Lung (tissue), 12 donors: ENCODE data around the gene CEBPZ. TPM values are rescaled to one million over a fixed set of nuclear protein-coding genes. Genes with fewer than 3 reads are reported as not detected.

Experiments used
- ATAC-seq: fragments of 200-7000 bp; cut with Tn5 transposase; one replicate; pipeline ENCODE4 v1.9.1; 2020; ENCODE audit warnings: moderate number of reproducible peaks; ENCODE audit not compliant: insufficient read depth, low FRiP score
- DNase-seq, 3 donors: peaks; one replicate each; pipeline ENCODE4 v3.0.0-alpha.2; 2013 to 2017
- H3K27ac ChIP-seq, 2 donors: one replicate each; pipeline ENCODE4 v1.5.1; 2013; ENCODE audit warnings: mild to moderate bottlenecking in 2 of 2, moderate library complexity in 2 of 2, control low read depth in 1 of 2, inconsistent platforms in 1 of 2, low read depth in 1 of 2, low read length in 1 of 2
- H3K27me3 ChIP-seq, 3 donors: one replicate each; pipeline ENCODE4 v1.5.1; 2013; ENCODE audit warnings: low read length in 2 of 3; ENCODE audit not compliant: control insufficient read depth in 3 of 3, insufficient read depth in 3 of 3
- H3K36me3 ChIP-seq, 4 donors: one replicate each; pipeline ENCODE4 v1.5.1; 2013; ENCODE audit warnings: low read length in 4 of 4, mild to moderate bottlenecking in 1 of 4, moderate library complexity in 1 of 4; ENCODE audit not compliant: control insufficient read depth in 4 of 4, insufficient read depth in 4 of 4
- H3K4me1 ChIP-seq, 5 donors: one replicate each; pipeline ENCODE4 v1.5.1; 2013; ENCODE audit warnings: low read length in 5 of 5, mild to moderate bottlenecking in 2 of 5, moderate library complexity in 1 of 5; ENCODE audit not compliant: control insufficient read depth in 5 of 5, insufficient read depth in 5 of 5
- H3K4me3 ChIP-seq: one replicate; pipeline ENCODE4 v1.5.1; 2013; ENCODE audit warnings: mild to moderate bottlenecking, control low read depth, moderate library complexity
- H3K9ac ChIP-seq, 2 donors: one replicate each; pipeline ENCODE4 v1.5.1; 2013; ENCODE audit warnings: low read length in 2 of 2, control low read depth in 1 of 2; ENCODE audit not compliant: insufficient read depth in 1 of 2
- H3K9me3 ChIP-seq, 4 donors: one replicate each; pipeline ENCODE4 v1.5.1; 2013; ENCODE audit warnings: low read length in 3 of 4, mild to moderate bottlenecking in 1 of 4, moderate library complexity in 1 of 4; ENCODE audit not compliant: control insufficient read depth in 4 of 4, insufficient read depth in 3 of 4
- WGBS, 2 donors: extraction: QIAGEN DNeasy Blood & Tissue Kit; methylation state at CpG; one replicate each; pipeline ENCODE4 v1.1.7; 2013; 5-methylcytosine and 5-hydroxymethylcytosine counted together
- polyA plus RNA-seq, 2 donors: library from polyadenylated mRNA; stranded (reverse); fragments of 200-250 nt; gene quantifications; one replicate each; pipeline ENCODE4 v1.2.1, GENCODE V29; 2013
- total RNA-seq, 2 donors: library from RNA; depleted of rRNA in 1 of 2; stranded (reverse); fragments of >200 nt in 1 of 2; gene quantifications; one replicate each; pipeline ENCODE4 v1.2.1, GENCODE V29; 2014 to 2021
- TF ChIP-seq, protein P1 (sequence below): IDR thresholded peaks from 2 replicates; pipeline ENCODE4 v1.5.1; 2012; ENCODE audit warnings: mild to moderate bottlenecking; ENCODE audit errors: control extremely low read depth, extremely low read depth
- donor health status: control.
- donor health status: control.
- donor health status: Bipolar disorder and iron deficiency.
- donor health status: healthy.
- donor health status: DM: yes; HTN: yes; CAD: no.

CEBPZ gene
- total and polyA plus RNA-seq, 4 donors = 36.7 to 66.7 (median 45.0) TPM

DNA sequence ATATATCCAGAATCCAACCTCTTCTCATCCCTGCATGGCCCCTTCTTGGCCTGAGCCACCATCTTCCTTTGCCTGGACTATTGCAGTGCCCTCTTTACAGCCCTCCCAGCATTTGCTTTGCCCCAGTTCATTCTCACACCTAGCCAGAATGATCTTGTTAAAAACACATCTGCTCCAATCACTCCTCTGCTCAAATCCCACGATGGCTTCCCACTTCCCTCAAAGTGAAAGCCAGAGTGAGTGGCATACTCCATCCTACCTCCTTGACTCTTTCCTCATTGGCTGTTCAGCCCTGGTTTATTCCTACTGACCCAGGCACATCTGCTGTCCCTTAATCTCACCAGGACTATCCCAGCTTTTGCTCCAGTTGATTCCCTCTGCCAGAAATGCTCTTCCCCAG, 57.7 kb downstream of the CEBPZ start:
- Histone ChIP-seq H3K27me3 (no peaks in the 10 kb centered on the region), H3K9me3 (no peaks in the 10 kb centered on the region), H3K4me1 (no peaks in the 10 kb centered on the region), H3K4me3 (no peak overlapping the region), H3K36me3 (no peaks in the 10 kb centered on the region), H3K27ac (no peak overlapping the region), H3K9ac (no peak overlapping the region)
- no peak for ATAC-seq
- DNase-seq = no peak
- 86 to 90% methylated on average over 1 of the region's 1 CpG for WGBS, 2 donors
- TF ChIP-seq, protein P1, sequence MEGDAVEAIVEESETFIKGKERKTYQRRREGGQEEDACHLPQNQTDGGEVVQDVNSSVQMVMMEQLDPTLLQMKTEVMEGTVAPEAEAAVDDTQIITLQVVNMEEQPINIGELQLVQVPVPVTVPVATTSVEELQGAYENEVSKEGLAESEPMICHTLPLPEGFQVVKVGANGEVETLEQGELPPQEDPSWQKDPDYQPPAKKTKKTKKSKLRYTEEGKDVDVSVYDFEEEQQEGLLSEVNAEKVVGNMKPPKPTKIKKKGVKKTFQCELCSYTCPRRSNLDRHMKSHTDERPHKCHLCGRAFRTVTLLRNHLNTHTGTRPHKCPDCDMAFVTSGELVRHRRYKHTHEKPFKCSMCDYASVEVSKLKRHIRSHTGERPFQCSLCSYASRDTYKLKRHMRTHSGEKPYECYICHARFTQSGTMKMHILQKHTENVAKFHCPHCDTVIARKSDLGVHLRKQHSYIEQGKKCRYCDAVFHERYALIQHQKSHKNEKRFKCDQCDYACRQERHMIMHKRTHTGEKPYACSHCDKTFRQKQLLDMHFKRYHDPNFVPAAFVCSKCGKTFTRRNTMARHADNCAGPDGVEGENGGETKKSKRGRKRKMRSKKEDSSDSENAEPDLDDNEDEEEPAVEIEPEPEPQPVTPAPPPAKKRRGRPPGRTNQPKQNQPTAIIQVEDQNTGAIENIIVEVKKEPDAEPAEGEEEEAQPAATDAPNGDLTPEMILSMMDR = no peak

DNA sequence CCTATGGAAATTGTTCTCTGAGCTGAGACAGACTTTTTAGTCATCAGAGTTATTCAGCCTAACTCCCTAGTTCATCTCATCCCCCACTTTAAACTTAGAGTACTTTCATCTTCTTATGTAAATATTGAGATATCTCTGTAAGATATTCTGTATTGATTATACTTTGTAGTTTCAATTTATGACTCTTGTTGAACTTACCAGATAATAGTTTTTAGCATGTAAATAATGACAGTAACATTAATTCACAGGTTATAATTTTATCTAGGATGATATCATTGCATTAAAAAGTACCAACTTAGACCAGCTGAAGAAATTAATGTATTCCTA, 59.8 kb downstream of the CEBPZ start:
- no peak overlapping the region for H3K9ac ChIP-seq
- H3K27me3 ChIP-seq = no peaks in the 10 kb centered on the region
- H3K27ac ChIP-seq = no peak overlapping the region
- TF ChIP-seq, protein P1 = no peak
- no peaks in the 10 kb centered on the region for H3K36me3 ChIP-seq
- DNase-seq (no peak), ATAC-seq (no peak)
- no peak overlapping the region for H3K4me3 ChIP-seq
- H3K4me1 ChIP-seq = no peaks in the 10 kb centered on the region
- H3K9me3 ChIP-seq = no peaks in the 10 kb centered on the region

DNA sequence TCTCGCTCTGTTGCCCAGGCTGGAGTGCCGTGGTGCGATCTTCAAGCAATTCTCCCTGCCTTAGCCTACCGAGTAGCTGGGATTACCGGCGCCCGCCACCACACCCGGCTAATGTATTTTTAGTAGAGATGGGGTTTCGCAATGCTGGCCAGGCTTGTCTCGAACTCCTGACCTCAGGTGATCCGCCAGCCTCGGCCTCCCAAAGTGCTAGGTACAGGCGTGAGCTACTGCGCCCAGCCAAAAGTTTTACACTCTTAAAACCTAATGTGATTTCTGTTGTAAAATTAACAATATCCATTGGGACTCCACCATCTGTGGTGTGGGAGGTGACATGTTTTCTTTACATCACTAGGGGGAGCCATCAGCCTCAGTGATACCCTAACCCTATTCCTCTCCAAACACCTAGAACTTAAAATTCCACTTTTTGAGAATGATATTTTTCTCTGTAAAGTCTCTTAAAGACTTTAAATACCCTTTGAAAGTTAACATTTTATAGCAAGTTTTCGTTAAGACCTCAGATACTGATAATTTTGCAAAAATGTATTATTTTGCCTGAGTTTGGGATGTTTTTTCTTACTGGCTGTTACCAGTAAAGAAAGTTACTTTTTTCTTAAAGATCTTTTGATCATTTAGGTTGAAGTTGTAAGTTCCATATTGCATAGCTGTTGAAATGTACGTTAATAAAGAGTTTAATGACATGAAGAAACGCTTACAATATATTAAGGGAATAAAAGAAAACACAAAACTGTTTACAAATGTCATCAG, 63.0 kb downstream of the CEBPZ start:
- Histone ChIP-seq H3K4me1 (no peaks in the 10 kb centered on the region), H3K9ac (no peak overlapping the region), H3K9me3 (no peaks in the 10 kb centered on the region), H3K4me3 (no peak overlapping the region), H3K27me3 (no peaks in the 10 kb centered on the region), H3K36me3 (no peaks in the 10 kb centered on the region), H3K27ac (no peak overlapping the region)
- ATAC-seq (peak; percentile 58), DNase-seq (peak in 2 of 3 donors; percentile 40 to 46)
- TF ChIP-seq, protein P1 = peak; percentile 31
- WGBS, 2 donors = 46 to 49% methylated on average over 17 of the region's 17 CpGs
